Panc1 (cell line): ENCODE results near the gene CADPS2. TPM values are rescaled to one million over a fixed set of nuclear protein-coding genes. Genes with fewer than 3 reads are reported as not detected.

ENCODE experiments used
- ATAC-seq: fragments of 200-7000 bp; cut with Tn5 transposase; 2 replicates; pipeline ENCODE4 v1.9.1; 2020; ENCODE audit warnings: mild to moderate bottlenecking, moderate library complexity
- BruUV-seq: library from RNA; stranded (reverse); fragments of 400-500 nt; replicated peaks from 2 replicates; lab custom pipeline; 2021; lab: Mats Ljungman, UMichigan
- CTCF ChIA-PET: fragments of 300-600 bp; sonication (Branson Sonifier 250); formaldehyde crosslinking; loops from one replicate; lab custom pipeline; 2022; ENCODE audit warnings: antibody characterized with exemption; lab: Charles Lee
- POLR2A ChIA-PET: fragments of 300-600 bp; sonication (Branson Sonifier 250); formaldehyde crosslinking; loops from one replicate; lab custom pipeline; 2022; ENCODE audit warnings: antibody characterized with exemption; lab: Charles Lee
- DNase-seq: peaks from one replicate; pipeline ENCODE4 v3.0.0-alpha.2; 2010; ENCODE audit warnings: low read depth, low spot score
- H3K27ac ChIP-seq: 2 replicates; pipeline ENCODE4 v1.5.1; 2011; ENCODE audit warnings: mild to moderate bottlenecking, low read length, inconsistent platforms
- H3K27me3 ChIP-seq: fragments of 200-500 bp; sonication (Bioruptor generic); 2 replicates; pipeline ENCODE4 v1.6.0; 2014; ENCODE audit warnings: low read length, inconsistent platforms; ENCODE audit not compliant: control insufficient read depth, insufficient read depth
- H3K36me3 ChIP-seq: fragments of 200-500 bp; sonication (Bioruptor generic); 2 replicates; pipeline ENCODE4 v1.5.1; 2014; ENCODE audit warnings: inconsistent platforms, mild to moderate bottlenecking, low read length, moderate library complexity; ENCODE audit not compliant: control insufficient read depth, insufficient read depth
- H3K4me1 ChIP-seq: 2 replicates; pipeline ENCODE4 v1.5.1; 2011; ENCODE audit warnings: inconsistent platforms, mild to moderate bottlenecking, low read length, moderate library complexity; ENCODE audit not compliant: control insufficient read depth, insufficient read depth
- H3K4me3 ChIP-seq, 2 experiments: 2 replicates each; pipeline ENCODE4 v1.5.1; 2011 to 2012; ENCODE audit warnings: low read depth in 2 of 2, low read length in 2 of 2, mild to moderate bottlenecking in 2 of 2, inconsistent platforms in 1 of 2, moderate library complexity in 1 of 2
- H3K9me3 ChIP-seq: fragments of 200-500 bp; sonication (Bioruptor generic); 2 replicates; pipeline ENCODE4 v1.5.1; 2014; ENCODE audit warnings: low read depth, mild to moderate bottlenecking, inconsistent platforms, low read length, moderate library complexity; ENCODE audit not compliant: control insufficient read depth, insufficient read depth
- POLR2AphosphoS5 ChIP-seq: IDR thresholded peaks from 2 replicates; pipeline ENCODE4 v1.6.1; 2012; ENCODE audit warnings: mild to moderate bottlenecking, low read depth, low read length, moderate library complexity
- SIN3A ChIP-seq: IDR thresholded peaks from 2 replicates; pipeline ENCODE4 v1.6.1; 2012; ENCODE audit warnings: low read depth, mild to moderate bottlenecking, low read length, moderate library complexity, borderline replicate concordance; ENCODE audit not compliant: insufficient read depth
- TCF7L2 ChIP-seq: IDR thresholded peaks from 2 replicates; pipeline ENCODE4 v1.6.1; 2011; ENCODE audit warnings: mild to moderate bottlenecking, low read depth, low read length, inconsistent platforms
- in situ Hi-C: cut with HindIII; loops from 2 replicates; pipeline ENCODE4 v1.10.0; 2016; ENCODE audit warnings: low sequenced_read_pairs, low pct_unique_long_range_greater_than_20kb
- intact Hi-C: fragments of 100-400 bp; cut with micrococcal nuclease; formaldehyde crosslinking; loops from one replicate; pipeline ENCODE4 v1.10.0; 2022; ENCODE audit not compliant: unreplicated experiment
- total RNA-seq: library from RNA; stranded (reverse); gene quantifications from one replicate; pipeline ENCODE4 v1.2.1, GENCODE V29; 2021; ENCODE audit not compliant: unreplicated experiment
- TF ChIP-seq, protein P1 (sequence below), 2 experiments: IDR thresholded peaks; 2 replicates each; pipeline ENCODE4 v1.6.1; 2011 to 2012; ENCODE audit warnings: low read depth in 2 of 2, control low read depth in 1 of 2, low read length in 1 of 2, mild to moderate bottlenecking in 1 of 2, moderate library complexity in 1 of 2; ENCODE audit not compliant: insufficient read depth in 1 of 2
- TF ChIP-seq, protein P2 (sequence below): fragments of 450-650 bp; IDR thresholded peaks from 2 replicates; pipeline ENCODE4 v1.5.1; 2017; ENCODE audit warnings: mild to moderate bottlenecking

Gene CADPS2
- total RNA-seq, 1 experiment from 2014 or later, result 1.6 TPM

GRCh38 chr7:122595885-122596284 lies 290.4 kb downstream of the CADPS2 start:
- Histone ChIP-seq H3K9me3 (no peaks in the 10 kb centered on the region), H3K36me3 (no peaks in the 10 kb centered on the region), H3K4me1 (no peaks in the 10 kb centered on the region), H3K27ac (no peak overlapping the region), H3K27me3 (no peaks in the 10 kb centered on the region), H3K4me3 (no peak overlapping the region)
- CTCF ChIA-PET, result no interaction called here
- ATAC-seq (no peak), DNase-seq (no peak)
- BruUV-seq, result no TSS peak
- POLR2A ChIA-PET, result no interaction called here
- in situ Hi-C loops (no loop called here), intact Hi-C loops (no loop called here)
- TF ChIP-seq, protein P1, sequence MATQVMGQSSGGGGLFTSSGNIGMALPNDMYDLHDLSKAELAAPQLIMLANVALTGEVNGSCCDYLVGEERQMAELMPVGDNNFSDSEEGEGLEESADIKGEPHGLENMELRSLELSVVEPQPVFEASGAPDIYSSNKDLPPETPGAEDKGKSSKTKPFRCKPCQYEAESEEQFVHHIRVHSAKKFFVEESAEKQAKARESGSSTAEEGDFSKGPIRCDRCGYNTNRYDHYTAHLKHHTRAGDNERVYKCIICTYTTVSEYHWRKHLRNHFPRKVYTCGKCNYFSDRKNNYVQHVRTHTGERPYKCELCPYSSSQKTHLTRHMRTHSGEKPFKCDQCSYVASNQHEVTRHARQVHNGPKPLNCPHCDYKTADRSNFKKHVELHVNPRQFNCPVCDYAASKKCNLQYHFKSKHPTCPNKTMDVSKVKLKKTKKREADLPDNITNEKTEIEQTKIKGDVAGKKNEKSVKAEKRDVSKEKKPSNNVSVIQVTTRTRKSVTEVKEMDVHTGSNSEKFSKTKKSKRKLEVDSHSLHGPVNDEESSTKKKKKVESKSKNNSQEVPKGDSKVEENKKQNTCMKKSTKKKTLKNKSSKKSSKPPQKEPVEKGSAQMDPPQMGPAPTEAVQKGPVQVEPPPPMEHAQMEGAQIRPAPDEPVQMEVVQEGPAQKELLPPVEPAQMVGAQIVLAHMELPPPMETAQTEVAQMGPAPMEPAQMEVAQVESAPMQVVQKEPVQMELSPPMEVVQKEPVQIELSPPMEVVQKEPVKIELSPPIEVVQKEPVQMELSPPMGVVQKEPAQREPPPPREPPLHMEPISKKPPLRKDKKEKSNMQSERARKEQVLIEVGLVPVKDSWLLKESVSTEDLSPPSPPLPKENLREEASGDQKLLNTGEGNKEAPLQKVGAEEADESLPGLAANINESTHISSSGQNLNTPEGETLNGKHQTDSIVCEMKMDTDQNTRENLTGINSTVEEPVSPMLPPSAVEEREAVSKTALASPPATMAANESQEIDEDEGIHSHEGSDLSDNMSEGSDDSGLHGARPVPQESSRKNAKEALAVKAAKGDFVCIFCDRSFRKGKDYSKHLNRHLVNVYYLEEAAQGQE (IDR thresholded peaks at IDR 0.05; ENCODE audit: insufficient read depth in 1 of 2, low read depth in 2 of 2, low read length in 1 of 2), result no peak
- TF ChIP-seq POLR2AphosphoS5 (no peak), TCF7L2 (no peak), SIN3A (no peak)
- TF ChIP-seq, protein P2, sequence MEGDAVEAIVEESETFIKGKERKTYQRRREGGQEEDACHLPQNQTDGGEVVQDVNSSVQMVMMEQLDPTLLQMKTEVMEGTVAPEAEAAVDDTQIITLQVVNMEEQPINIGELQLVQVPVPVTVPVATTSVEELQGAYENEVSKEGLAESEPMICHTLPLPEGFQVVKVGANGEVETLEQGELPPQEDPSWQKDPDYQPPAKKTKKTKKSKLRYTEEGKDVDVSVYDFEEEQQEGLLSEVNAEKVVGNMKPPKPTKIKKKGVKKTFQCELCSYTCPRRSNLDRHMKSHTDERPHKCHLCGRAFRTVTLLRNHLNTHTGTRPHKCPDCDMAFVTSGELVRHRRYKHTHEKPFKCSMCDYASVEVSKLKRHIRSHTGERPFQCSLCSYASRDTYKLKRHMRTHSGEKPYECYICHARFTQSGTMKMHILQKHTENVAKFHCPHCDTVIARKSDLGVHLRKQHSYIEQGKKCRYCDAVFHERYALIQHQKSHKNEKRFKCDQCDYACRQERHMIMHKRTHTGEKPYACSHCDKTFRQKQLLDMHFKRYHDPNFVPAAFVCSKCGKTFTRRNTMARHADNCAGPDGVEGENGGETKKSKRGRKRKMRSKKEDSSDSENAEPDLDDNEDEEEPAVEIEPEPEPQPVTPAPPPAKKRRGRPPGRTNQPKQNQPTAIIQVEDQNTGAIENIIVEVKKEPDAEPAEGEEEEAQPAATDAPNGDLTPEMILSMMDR, result no peak

DNA sequence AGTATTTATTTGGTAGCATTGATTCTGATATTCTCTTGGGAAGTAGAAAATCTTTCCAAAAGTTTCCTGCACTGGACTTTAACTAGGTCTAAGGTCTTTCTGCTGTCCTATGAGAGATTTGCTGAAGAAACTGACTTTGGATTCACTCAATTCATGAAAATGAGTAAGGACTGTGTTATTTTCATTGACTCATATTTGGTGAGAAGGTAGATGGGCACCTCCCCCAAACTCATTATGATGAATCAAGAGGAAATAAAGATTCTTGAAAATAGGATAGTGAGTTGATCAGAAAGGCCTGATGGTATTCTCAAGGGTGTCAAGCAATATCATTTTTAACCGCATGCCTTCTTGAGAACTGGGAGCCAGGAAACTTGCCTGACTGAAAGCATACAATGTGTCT lies 297.6 kb downstream of the CADPS2 start:
- intact Hi-C loops (no loop called here), in situ Hi-C loops (no loop called here)
- POLR2A ChIA-PET, result no interaction called here
- no peaks in the 10 kb centered on the region for H3K36me3 ChIP-seq
- DNase-seq (no peak), ATAC-seq (no peak)
- CTCF ChIA-PET, result no interaction called here
- no peak overlapping the region for H3K4me3 ChIP-seq
- H3K27me3 ChIP-seq, result no peaks in the 10 kb centered on the region
- H3K27ac ChIP-seq, result no peak overlapping the region
- no TSS peak for BruUV-seq
- no peaks in the 10 kb centered on the region; the same call in 1 of the 2 replicates for H3K9me3 ChIP-seq
- no peak for TF ChIP-seq TCF7L2
- TF ChIP-seq, protein P1 (IDR thresholded peaks at IDR 0.05; ENCODE audit: insufficient read depth in 1 of 2, low read depth in 2 of 2, low read length in 1 of 2), result no peak
- TF ChIP-seq SIN3A, result no peak
- TF ChIP-seq POLR2AphosphoS5, result no peak
- TF ChIP-seq, protein P2, result no peak
- H3K4me1 ChIP-seq, result no peaks in the 10 kb centered on the region
